GM19238 (cell line): Measurements from ENCODE around the gene NCKAP5.

Experiments used
- DNase-seq: peaks from one replicate; pipeline ENCODE4 v3.0.0; 2011; ENCODE audit warnings: low spot score; ENCODE audit not compliant: insufficient read length

Gene NCKAP5

DNA sequence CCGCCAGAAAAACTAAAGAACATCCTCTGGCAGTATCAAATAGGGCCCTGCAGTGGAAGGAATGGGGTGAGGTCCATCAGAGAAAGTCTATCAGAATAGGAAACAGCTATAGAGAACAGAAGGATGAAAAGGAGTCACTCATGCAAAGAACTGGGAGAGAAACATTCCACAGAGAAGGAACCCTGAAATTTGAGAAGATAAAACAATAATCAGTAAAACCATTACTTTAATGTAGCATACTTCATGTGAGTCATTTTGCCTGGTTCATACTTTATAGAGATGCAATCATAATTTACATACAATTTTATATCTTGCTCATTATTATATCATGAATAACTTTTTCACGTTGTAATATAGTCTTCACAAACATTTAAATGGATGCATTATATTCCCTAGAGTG, 402.2 kb downstream of the NCKAP5 start:
- no peak for DNase-seq

DNA sequence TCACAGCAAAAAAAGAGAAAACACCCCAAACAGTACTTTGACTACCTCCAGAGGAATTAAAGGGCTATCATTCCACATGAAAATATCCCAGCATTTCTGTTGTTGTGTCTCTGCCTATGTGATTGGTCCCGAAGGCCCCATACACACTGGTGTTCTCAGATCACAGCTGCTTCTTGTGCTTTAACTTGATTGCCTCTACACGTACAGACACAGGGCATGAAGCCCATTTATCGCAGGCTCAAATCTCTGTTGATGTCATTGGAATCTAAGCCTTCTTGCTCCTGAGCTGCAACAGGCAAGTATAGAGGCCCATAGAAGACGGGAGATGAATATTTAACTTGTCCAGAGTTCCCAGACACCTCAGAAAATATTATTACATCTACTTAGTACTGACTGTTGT, 405.2 kb downstream of the NCKAP5 start:
- DNase-seq: no peak

GRCh38 chr2:133158442-133158841, 409.8 kb downstream of the NCKAP5 start:
- no peak for DNase-seq

DNA sequence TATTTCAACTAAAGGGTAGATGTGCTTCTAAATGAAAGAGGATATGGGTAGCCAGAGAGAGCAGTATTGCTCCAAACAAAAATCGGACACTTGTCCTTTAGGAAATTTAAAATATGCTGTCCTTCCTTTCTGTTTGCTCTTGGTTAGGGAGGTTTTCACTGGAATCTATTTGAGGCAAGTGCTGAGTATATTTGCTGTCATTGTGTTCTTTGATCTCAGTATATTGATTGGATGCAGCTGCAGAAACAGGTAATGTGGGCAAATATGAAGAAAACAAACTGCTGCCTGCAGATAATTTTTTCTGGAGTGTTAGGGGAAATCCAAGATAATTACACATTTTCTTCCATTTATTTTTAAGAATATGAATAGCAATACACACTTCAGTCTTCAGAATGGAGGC, 410.2 kb downstream of the NCKAP5 start:
- no peak for DNase-seq

- no peak for DNase-seq
Observed at GRCh38 chr2:133157141-133157540, 411.1 kb downstream of the NCKAP5 start.

GRCh38 chr2:133152801-133153200, 415.5 kb downstream of the NCKAP5 start:
- DNase-seq: no peak

DNA sequence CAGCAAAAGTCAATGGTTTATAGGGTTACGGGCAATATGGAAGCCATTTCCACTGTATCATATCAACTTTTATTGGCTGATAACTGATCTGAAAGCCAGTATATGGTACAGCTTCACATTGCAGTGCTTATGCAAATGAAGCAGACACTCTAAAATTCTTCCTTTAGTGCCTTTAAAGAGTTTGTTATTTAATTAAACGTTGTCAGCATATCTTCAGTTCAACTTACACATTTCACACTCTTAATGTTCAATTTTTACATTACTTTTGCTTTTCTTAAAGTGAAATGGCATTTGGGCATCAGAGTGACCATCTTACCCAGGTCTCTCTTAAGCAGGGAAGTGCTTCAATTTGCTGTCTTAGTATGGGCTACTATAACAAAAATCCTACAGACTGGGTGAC, 420.1 kb downstream of the NCKAP5 start:
- no peak for DNase-seq

- no peak for DNase-seq
Observed at GRCh38 chr2:133146893-133147292, 421.4 kb downstream of the NCKAP5 start.

DNA sequence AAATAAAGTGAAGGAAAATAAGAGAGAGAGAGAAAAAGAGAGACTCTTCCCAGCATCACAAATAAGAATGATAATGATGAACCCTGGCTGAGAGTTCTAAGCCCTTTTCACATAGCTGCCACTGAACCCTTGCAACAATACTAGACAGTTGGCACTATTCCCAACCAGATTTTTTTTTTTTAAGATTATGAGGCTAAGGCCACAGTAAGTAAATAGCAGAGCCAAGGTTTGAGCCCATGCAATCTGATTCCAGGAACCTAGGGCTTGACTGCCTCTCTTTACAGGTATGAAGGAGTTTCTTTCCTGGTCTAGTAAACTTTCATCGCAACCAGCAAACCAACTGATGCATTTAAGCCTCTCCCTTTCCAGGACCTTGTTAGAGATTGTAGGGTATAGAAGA, 424.6 kb downstream of the NCKAP5 start:
- no peak for DNase-seq

GRCh38 chr2:133142087-133142486, 426.2 kb downstream of the NCKAP5 start:
- DNase-seq: no peak

DNA sequence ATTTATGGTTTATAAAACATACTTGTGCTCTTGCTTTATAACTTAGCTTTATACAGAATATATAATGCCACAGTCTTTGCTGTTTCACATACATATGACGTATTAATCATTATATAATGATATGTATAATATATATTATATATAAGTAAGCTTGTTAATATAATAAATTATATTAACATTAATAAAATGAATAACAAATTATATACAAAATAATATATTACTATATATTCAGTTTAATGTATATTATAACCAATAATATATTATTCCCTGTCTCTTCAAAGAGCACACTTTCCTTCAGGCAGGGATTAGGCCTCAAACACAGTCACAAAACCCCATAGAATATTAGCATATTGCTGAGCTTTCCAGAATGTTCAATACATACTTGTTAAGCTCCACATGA, 427.6 kb downstream of the NCKAP5 start:
- no peak for DNase-seq

GRCh38 chr2:133139847-133140533, 428.3 kb downstream of the NCKAP5 start:
- no peak for DNase-seq

- no peak for DNase-seq
Observed at GRCh38 chr2:133138693-133139092, 429.6 kb downstream of the NCKAP5 start.

DNA sequence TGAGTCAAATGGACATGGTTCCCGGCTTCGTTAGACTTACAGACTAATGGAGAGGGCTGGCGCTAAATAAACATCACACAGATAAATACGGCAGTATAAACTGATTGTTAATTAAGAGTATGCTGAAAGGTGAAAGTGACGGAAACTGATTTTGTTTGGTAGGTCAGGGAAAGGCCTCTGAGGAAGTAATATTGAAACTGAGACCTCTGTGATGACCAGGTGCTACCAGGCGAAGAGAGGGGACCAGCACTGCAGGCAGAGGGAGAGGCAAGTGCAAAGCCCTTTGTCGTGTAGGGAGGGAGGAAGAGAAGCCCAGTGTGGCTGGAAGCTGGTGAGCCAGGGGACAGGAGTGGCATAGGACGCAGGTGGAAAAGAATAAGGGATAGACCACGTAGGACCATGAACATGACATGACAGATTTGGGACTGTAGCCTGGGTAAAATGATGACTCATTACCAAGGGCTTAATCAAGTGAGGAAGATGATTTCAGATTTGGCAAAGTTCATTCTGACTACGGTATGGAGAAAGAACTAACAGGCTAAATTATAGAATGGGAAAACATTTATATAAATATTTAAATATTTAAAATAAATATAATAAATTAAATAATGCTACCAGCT, 433.1 kb downstream of the NCKAP5 start:
- DNase-seq: no peak

GRCh38 chr2:133130548-133131246, 437.6 kb downstream of the NCKAP5 start:
- no peak for DNase-seq

DNA sequence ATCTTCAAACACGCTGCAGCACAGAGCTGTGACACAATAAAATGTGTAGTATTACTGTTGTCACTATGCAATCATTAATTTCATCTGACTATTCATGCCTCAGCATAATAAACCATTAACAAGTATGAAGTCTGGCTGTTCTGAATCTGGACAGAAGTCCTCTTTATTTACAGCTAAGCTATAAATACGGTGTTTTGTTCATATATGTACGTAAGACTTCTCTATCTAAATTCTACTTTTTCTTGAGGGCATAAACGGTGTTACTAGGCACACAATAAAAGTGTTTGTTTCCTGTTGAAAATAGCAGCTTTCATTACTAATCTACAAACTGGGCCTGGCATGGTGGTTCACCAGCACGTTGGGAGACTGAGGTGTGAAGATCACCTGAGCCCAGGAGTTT, 443.8 kb downstream of the NCKAP5 start:
- DNase-seq: no peak

DNA sequence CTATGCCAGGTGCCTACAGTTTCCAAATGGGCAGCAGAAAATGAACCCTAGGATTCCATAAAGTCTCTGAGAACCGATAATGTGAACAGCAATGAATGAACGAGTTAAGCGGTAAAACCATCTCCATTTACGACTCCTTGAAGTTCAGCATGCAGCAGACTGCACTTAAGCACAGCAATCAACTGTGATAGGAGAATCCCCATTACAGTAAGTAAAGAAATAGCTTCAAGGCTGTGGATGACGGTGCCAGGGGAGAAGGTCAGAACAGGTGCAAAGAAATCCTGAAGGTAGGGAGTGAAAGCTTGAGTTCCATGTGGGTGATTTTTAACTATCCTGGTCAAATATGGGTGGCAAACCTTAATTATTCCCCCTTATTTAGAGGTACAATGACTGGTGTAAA, 444.4 kb downstream of the NCKAP5 start:
- no peak for DNase-seq

DNA sequence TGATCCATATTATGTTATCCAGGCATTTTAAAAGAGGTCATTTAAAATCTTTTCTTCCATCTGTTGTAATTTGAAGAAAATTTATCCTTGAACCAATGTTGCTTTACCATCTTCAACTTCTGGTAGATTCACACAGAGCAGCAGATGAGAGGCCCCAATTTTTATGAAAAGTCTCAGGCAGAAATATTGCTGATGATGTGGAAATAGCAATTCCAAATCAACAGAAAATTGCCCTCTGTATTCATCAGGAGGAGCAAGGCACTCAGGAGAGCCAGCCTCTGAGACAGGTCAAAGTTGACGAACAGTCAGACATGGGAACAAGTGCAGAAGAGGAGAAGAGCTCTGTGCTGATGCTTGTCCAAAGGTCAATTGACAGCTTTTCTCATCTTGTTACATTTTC, 444.9 kb downstream of the NCKAP5 start:
- DNase-seq: no peak

DNA sequence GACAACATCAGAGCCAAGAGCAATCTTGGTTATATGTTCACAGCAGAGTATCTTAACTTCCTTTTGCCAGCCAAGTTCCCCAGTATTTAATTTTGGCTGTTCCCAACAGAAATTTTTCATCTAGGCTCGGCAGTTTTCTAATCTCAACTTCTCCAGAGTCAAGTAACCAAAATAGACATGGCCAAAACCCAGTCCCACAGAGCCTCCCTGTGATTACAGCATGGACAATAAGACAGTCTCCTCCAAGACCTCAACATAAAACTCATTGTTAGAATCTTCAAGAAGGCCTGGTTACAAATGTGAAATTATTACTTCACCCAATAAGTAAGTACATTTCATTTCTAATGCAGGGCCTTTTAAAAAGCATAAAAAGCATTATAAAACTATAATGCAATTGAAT, 445.7 kb downstream of the NCKAP5 start:
- DNase-seq: no peak

DNA sequence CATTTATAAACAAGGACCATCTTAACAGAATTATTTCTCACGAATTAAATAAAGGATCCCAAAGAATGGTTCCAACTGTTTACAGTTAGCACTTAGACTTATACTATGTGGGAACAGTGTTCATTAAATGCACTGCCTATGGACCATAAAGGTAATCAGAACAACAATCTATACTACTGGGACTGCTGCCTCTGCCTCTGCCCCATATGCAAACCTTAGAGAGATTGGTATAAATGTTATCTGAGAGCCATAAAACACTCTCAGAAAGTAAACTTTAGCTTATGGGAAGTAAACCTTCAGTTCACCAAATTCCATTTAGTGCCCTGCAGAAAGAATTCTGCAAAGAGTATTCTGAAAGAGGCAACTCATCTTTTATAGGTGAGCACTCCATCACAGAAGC, 448.0 kb downstream of the NCKAP5 start:
- DNase-seq: no peak

DNA sequence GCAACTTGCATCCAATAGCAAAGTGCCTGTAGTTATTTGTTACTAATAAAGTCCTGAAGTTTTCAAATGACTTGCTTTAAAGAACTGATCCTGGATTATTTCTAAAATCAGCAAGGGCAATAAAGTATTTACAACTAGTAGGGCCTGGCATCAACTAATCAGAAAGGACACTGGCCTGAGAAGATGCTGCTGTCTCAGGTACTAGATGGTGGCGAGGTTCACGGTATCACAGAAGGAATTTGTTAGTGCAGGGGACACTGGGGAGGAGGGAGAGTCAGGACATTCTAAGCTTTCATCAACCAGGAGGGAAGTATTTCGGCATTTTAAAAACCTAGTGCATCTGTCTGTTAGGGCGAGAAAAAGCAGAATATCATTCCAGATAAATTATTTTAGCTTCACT, 458.1 kb downstream of the NCKAP5 start:
- no peak for DNase-seq

GRCh38 chr2:133109772-133110171, 458.5 kb downstream of the NCKAP5 start:
- no peak for DNase-seq
